ENCODE measurements around the gene IL17REL. TPM values are rescaled to one million over a fixed set of nuclear protein-coding genes. Genes with fewer than 3 reads are reported as not detected.

IL17REL gene
- total and polyA plus RNA-seq, 10 of the 15 experiments (the other 5 are each of a cell fraction or from before 2014, with no cell fraction given) = 0.03 TPM; not detected in 9

- DNase-seq (ENCODE audit: low read depth, low spot score) = no peak
- Histone ChIP-seq H2AFZ (ENCODE audit: control insufficient read depth, low read depth, low read length) (peak overlapping the region; percentile 29), H3K79me2 (ENCODE audit: control insufficient read depth, insufficient read depth, low read length) (no peaks in the 10 kb centered on the region), H3K9me3 (replicated peaks; ENCODE audit: control insufficient read depth, insufficient read depth, low read length) (no peaks in the 10 kb centered on the region), H3K36me3 (ENCODE audit: control insufficient read depth in 2 of 2, insufficient read depth in 2 of 2, low read length in 1 of 2) (no peaks in the 10 kb centered on the region), H3K4me1 (ENCODE audit: control insufficient read depth, insufficient read depth, low read length) (peaks cover 15% of the 10 kb centered on the region), H3K27ac (ENCODE audit: control insufficient read depth, insufficient read depth) (peak overlapping the region; percentile 25), H3K4me3 (peak overlapping the region; percentile 58; the same call in 1 of the 2 replicates), H3K27me3 (replicated peaks in 1 of 2; ENCODE audit: control insufficient read depth in 2 of 2, insufficient read depth in 2 of 2, low read length in 1 of 2) (no peaks in the 10 kb centered on the region; a peak in 1 of 4 replicates), H4K20me1 (ENCODE audit: control insufficient read depth, insufficient read depth) (no peaks in the 10 kb centered on the region), H3K9ac (ENCODE audit: control insufficient read depth, insufficient read depth, low read length) (peak overlapping the region; percentile 54; the same call in 1 of the 2 replicates), H3K4me2 (ENCODE audit: control insufficient read depth, insufficient read depth) (peak overlapping the region; percentile 59)
- intact Hi-C loops (cut with micrococcal nuclease; ENCODE audit: unreplicated experiment) (no loop called here), in situ Hi-C loops (cut with MboI) (no loop called here)
- CTCF ChIA-PET = interaction anchor here (3.0 kb wide), 1 partner anchor 80 kb away, joined by 11 read pairs; no protein-coding TSS in a partner anchor
- RAD21 ChIA-PET (ENCODE audit: unreplicated experiment) = interaction anchor here (1.4 to 1.5 kb wide), 2 partner anchors 20 to 34 kb away, joined by 4 to 6 read pairs; no protein-coding TSS in a partner anchor
- POLR2A ChIA-PET = interaction anchor here (1.4 kb wide), 2 partner anchors 39 to 49 kb away, joined by 3 to 6 read pairs; no protein-coding TSS in a partner anchor
- BruUV-seq (replicated peaks) = no TSS peak
- no peak for TF ChIP-seq SUZ12 (IDR thresholded peaks at IDR 0.05; ENCODE audit: unreplicated experiment)
- TF ChIP-seq SIN3A (IDR thresholded peaks at IDR 0.05; ENCODE audit: low read depth, low read length) = 0 out of 2 replicates have a peak, but pooled peaks have one; percentile 10
- TF ChIP-seq ZBTB40 (IDR thresholded peaks at IDR 0.05; ENCODE audit: borderline replicate concordance) = peak; percentile 22; the same call in 1 of the 2 replicates
- TF ChIP-seq BHLHE40 (IDR thresholded peaks at IDR 0.05; ENCODE audit: borderline replicate concordance in 1 of 2, low read depth in 2 of 2, low read length in 1 of 2) = peak in 1 of 2 experiments; percentile 64; a peak in 2 of 4 replicates
- no peak for TF ChIP-seq ASH2L (IDR thresholded peaks at IDR 0.05; ENCODE audit: borderline replicate concordance, low read depth)
- TF ChIP-seq CREM (IDR thresholded peaks at IDR 0.05; ENCODE audit: low read depth) = 0 out of 2 replicates have a peak, but pooled peaks have one; percentile 11
- peak; percentile 70; the same call in 1 of the 2 replicates for TF ChIP-seq HDGF (IDR thresholded peaks at IDR 0.05)
- TF ChIP-seq GATAD2B (conservative IDR thresholded peaks at IDR 0.05; ENCODE audit: low read depth) = no peak
- no peak for TF ChIP-seq FOS (IDR thresholded peaks at IDR 0.05; ENCODE audit: borderline replicate concordance, extremely low read depth, insufficient read length)
- 0 out of 2 replicates have a peak, but pooled peaks have one; percentile 36 for TF ChIP-seq TCF12 (IDR thresholded peaks at IDR 0.05; ENCODE audit: low read depth, low read length)
- peak in 1 of 2 experiments; percentile 85; a peak in 1 of 3 replicates for TF ChIP-seq EGR1 (IDR thresholded peaks at IDR 0.05; ENCODE audit: borderline replicate concordance in 1 of 2, low read depth in 2 of 2, low read length in 2 of 2)
- 0 out of 4 replicates have a peak, but pooled peaks of 1 of the 2 experiments have one; percentile 11 for TF ChIP-seq IKZF2 (IDR thresholded peaks at IDR 0.05)
- TF ChIP-seq NFYA (IDR thresholded peaks at IDR 0.05; ENCODE audit: borderline replicate concordance, low read depth, low read length) = no peak
- TF ChIP-seq PAX5 (IDR thresholded peaks at IDR 0.05; ENCODE audit: borderline replicate concordance, low read depth, low read length) = peak; percentile 67
- 0 out of 2 replicates have a peak, but pooled peaks have one; percentile 1 for TF ChIP-seq DPF2 (IDR thresholded peaks at IDR 0.05)
- peak; percentile 21; the same call in 1 of the 2 replicates for TF ChIP-seq MAX (IDR thresholded peaks at IDR 0.05; ENCODE audit: low read depth, low read length)
- 14% methylated on average over 9 of the region's 61 CpGs for WGBS (ENCODE audit: insufficient coverage, insufficient replicate concordance, low lambda C conversion rate, missing lambda C conversion rate)
- FAIRE-seq = no peak
- ATAC-seq = peak; percentile 82
- SMC1A ChIA-PET (ENCODE audit: uncharacterized antibody, unreplicated experiment) = no interaction called here
Observed at GRCh38 chr22:50010676-50011446, 1.7 kb downstream of the IL17REL start.
